Sigmoid colon (tissue), 4 donors: ENCODE measurements around the gene NFS1.

Experiments used
- CTCF ChIP-seq, 4 experiments: fragments of 450-650 bp in 3 of 4; fragments of 200-600 bp in 1 of 4; IDR thresholded peaks; one replicate each; pipeline ENCODE4 v1.5.1; 2016 to 2019; ENCODE audit warnings: antibody characterized with exemption in 4 of 4, mild to moderate bottlenecking in 3 of 4, moderate library complexity in 2 of 4
- EP300 ChIP-seq, 4 donors: sonication (generic); formaldehyde crosslinking; IDR thresholded peaks; one replicate each; pipeline ENCODE4 v1.6.1; 2017; ENCODE audit warnings: antibody characterized with exemption in 4 of 4
- POLR2A ChIP-seq, 2 donors: fragments of 450-650 bp; IDR thresholded peaks; one replicate each; pipeline ENCODE4 v1.6.1; 2016; ENCODE audit warnings: antibody characterized with exemption in 2 of 2, mild to moderate bottlenecking in 2 of 2, moderate library complexity in 2 of 2

- TF ChIP-seq CTCF (IDR thresholded peaks at IDR 0.05) (no peak), POLR2A (IDR thresholded peaks at IDR 0.05) (no peak), EP300 (IDR thresholded peaks at IDR 0.05) (no peak)
These were observed 30.2 kb upstream of the NFS1 start for GRCh38 chr20:35729283-35729807.
